C4-2B (cell line): ENCODE results near the gene OSBPL5.

Experiments
- H3K27ac ChIP-seq: fragments of 450-650 bp; 2 replicates; pipeline ENCODE4 v1.5.1; 2017
- CTCF ChIP-seq: fragments of 450-650 bp; conservative IDR thresholded peaks from 2 replicates; pipeline ENCODE4 v1.5.1; 2017; ENCODE audit warnings: mild to moderate bottlenecking
- ZFX ChIP-seq: fragments of 450-650 bp; IDR thresholded peaks from 2 replicates; pipeline ENCODE4 v1.6.1; 2017

OSBPL5 gene

GRCh38 chr11:3132271-3132781 lies 32.8 kb downstream of the OSBPL5 start:
- H3K27ac ChIP-seq: no peak overlapping the region
- no peak for TF ChIP-seq CTCF
- no peak for TF ChIP-seq ZFX

GRCh38 chr11:3131330-3131941 lies 33.7 kb downstream of the OSBPL5 start:
- H3K27ac ChIP-seq: no peak overlapping the region
- TF ChIP-seq CTCF: no peak
- TF ChIP-seq ZFX: no peak

- TF ChIP-seq CTCF (no peak), ZFX (no peak)
- H3K27ac ChIP-seq: peak overlapping the region; percentile 64
These were observed 34.6 kb downstream of the OSBPL5 start for GRCh38 chr11:3130269-3131071.

- TF ChIP-seq CTCF (no peak), ZFX (no peak)
- peak overlapping the region; percentile 64 for H3K27ac ChIP-seq
These were observed 35.4 kb downstream of the OSBPL5 start for GRCh38 chr11:3129591-3130268.

DNA sequence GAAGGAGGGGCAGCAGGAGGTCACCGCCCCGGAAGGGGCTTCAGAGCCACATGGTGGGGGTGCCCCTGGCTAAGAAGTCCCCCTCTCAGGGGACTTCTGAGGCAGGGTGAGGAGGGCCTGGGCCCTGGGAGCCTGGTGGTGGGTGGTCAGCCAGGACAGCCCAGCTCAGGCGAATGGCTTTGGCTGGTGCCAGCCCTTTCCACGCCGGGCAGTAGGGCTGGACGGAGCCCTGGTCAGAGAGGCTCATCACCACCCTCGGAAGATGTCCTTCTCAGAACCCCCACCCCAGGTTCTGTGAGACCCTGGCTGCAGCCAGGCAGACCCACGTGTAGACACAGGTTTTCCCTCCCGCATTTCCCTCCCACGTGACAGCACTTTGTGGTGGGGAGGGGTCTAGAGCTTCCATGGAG lies 35.9 kb downstream of the OSBPL5 start:
- no peak for TF ChIP-seq CTCF
- no peak for TF ChIP-seq ZFX
- no peak overlapping the region; the same call in 1 of the 2 replicates for H3K27ac ChIP-seq

DNA sequence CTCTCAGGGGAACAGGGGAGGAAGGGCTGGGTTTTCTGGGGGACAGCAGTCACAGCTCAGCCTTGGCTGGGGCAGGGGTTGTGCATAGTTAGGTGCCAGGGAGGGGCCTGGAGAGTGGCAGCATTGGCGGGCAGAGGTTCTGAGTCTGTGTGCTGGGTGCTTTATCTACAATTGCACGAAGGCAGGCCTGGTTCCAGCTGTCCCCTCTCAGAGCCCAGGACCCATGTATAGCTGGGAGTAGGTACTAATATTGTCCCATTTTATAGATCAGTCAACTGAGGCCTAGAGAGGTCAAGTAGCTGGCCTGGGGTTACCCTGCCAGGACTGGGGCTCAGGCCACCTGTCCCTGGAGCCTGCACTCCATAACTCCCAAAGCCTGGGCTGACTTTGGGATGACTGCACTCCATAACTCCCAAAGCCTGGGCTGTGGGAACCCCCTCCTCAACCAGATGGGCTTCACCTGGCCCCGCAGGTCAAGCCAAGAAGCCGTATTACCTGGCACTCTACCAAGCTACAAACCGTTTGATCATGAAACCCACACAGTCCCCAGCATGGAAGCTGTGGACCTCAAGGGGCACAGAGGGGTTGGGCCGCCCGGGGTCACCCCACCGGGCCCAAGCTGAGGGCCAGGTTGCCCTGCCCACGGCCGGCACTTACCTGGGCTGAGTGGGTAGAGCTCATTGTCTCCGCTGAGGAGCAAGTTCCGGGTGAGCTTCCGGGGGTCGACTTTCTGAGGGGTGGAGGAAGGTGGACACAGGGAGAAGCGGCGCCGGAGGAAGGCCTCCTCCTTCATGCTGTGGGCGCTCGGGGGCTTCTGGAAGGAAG lies 36.5 kb downstream of the OSBPL5 start:
- TF ChIP-seq CTCF (no peak), ZFX (no peak)
- no peak overlapping the region for H3K27ac ChIP-seq
